Activated effector memory CD4-positive, alpha-beta T cell treated with Interleukin-2 at 50 U/mL for 16 hours (primary cell): ENCODE measurements around the gene EHBP1.

Experiments used
- DNase-seq: peaks from one replicate; pipeline ENCODE4 v3.0.0-alpha.2; 2020

EHBP1 gene

DNA sequence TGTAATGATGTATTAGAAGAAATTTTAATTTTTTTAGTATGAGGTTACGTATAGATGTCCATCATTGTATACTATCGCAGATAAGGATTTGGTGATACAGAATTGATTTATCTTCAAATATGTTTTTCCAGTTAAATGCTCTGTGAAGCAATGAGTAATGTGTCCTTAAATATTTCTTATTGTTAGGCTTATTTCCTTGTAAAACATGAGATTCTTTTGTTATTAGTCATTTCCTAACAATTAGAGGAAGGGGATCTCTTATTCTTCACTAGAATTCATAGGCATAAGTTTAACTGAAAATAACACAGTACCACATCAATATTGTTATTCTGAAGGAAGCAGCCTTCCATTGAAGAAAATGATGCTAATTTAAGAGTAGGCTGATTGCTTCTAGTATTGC, 329.7 kb downstream of the EHBP1 start:
- no peak for DNase-seq

DNA sequence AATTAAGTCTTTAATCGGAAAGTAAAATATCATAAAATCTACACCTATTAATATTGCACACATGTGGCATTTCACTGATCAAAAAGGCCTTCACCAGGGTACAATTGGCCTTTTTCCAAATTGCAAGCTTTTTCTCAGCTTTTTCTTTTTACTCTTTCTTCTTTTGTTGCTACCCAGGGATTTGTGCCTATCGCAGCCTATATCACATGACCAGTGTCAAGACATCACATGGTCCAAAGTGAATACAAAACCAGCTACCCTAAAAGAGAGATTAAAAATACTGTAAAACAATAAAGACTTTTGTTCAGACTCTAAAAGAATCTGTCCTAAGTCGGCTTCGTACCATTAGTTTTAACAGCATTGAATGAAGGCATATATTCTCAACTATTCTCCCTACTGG, 330.1 kb downstream of the EHBP1 start:
- DNase-seq, result no peak

DNA sequence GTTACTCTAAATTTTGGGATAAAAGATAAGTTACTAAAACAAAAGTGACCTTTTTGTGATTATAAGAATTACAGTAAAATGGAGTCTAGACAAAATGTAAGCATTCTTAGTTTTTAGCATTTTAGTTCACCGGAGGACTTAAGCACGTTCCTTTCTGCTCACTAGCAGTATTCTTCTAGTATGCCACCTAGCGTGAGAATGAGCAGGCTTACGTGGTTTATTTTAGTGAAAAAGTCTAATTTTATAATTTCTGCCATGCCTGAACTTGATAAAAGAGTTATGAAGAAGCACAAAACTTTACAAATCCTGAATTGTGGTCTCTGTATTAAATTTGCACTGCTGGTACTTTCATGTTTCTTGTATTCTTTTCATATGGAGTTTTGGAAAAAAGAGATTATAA, 332.5 kb downstream of the EHBP1 start:
- DNase-seq, result no peak

DNA sequence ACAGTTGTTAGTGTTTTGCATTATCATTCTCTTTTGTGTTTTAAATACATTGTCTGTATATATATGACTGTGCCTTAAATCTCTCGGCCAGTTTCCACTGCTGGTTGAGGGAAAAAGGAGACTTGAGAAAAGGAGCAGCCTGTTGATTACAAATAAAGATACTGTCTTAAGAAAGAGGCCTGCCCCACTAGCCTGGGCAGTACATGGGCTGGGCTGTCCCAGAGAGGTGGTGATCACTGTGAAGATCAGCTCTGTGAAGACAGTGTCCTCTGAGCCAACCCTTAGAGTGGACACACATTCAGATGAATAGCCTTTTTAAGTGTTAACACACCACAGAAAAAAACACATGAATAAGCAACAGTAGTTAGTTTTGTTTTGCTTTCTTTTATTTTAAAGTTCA, 335.1 kb downstream of the EHBP1 start:
- DNase-seq, result no peak

DNA sequence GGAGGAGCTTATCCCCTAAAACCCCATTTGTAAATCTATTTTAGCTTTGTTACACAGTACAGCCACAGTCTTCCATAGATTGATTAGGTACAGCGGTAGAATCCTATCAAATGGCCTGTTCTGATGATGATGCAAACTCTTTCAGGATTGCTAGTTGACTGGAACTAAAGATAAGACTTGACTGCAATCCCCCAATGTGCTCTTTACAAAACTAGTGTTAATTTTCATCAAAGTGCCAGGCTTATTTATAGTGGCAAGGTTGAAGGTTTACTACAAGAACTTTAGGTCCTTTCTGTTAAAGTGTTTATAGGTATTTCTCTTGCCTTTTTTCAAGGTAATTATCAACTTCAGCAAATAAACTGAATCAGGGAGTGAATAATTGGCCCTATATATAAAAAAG, 336.1 kb downstream of the EHBP1 start:
- no peak for DNase-seq

DNA sequence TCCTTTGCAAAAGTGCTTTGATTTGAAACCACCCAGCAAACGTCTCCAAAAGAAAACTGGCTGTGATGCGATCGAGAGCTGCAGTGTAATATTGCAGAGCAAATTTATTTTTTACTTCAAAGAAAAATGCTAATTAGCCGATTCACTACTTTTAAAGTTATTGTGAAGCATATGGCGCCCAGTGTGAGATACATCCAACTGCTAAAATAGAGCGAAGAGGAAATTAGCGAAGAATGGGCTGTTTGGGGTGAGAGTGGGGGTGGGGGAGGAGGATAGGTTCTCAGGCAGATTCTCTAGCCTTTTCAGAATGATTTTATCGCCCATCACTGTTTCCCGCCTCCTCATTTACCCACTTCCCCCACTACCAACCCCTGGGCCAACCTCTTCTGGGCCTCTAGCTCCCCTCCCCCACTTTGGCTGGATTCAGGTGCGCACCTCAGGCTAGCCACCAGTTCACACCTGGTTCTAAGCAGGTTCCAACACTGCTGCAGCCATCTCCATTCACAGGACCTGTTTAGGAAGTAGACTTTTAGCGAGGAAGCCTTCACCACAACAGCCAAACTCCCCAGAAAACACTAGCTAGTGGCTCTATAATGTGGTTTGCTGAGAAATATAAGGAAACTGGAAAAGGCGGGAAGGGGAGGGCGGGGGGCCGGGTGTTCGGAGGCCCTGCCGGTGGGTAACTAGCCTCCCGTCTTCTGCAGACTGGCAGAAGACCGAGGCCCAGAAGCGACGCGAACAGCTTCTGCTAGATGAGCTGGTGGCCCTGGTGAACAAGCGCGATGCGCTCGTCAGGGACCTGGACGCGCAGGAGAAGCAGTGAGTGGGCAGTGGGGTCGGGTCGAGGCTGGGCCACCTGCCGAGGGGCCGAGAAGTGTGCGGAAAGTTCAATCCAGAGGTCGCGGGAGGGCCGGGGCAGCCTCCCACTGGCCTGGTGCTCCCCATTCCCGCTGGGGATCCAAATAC, 339.1 kb downstream of the EHBP1 start:
- no peak for DNase-seq

DNA sequence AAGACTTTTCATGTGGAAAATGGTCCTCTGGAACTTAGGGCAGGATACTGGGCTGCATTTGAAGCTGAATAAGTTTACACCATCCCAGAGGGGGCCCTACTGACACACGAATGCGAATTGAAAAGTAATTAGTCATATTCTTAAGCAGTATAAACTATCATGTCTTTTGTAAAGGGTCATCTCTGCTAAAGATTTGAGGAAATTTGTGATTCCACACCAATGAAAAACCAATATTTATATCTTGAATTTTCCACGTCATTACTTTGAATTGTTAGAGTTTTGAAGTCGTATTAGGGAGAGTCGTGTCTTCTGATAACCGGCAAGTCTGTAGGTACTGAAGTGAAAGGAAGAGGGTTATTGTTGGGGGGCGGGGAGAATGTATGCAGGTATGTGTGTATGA, 341.0 kb downstream of the EHBP1 start:
- no peak for DNase-seq

DNA sequence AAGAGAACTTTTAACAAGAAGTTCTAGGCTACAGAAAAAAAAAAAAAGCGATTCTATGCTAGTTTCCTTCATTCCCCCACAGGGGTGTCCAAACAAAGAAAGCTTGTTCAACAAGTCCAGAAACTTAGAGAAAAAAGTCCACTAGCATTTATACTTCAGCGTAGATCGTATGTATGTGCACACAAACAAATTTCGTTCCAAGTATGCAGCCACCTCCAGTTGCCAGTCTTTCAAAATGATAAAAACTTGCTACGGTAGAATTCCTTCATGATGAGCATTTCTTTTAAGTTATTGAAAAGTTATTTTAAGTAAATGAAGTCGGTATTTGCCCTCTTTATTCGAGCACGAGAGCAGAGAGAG, 341.4 kb downstream of the EHBP1 start:
- DNase-seq, result no peak

DNA sequence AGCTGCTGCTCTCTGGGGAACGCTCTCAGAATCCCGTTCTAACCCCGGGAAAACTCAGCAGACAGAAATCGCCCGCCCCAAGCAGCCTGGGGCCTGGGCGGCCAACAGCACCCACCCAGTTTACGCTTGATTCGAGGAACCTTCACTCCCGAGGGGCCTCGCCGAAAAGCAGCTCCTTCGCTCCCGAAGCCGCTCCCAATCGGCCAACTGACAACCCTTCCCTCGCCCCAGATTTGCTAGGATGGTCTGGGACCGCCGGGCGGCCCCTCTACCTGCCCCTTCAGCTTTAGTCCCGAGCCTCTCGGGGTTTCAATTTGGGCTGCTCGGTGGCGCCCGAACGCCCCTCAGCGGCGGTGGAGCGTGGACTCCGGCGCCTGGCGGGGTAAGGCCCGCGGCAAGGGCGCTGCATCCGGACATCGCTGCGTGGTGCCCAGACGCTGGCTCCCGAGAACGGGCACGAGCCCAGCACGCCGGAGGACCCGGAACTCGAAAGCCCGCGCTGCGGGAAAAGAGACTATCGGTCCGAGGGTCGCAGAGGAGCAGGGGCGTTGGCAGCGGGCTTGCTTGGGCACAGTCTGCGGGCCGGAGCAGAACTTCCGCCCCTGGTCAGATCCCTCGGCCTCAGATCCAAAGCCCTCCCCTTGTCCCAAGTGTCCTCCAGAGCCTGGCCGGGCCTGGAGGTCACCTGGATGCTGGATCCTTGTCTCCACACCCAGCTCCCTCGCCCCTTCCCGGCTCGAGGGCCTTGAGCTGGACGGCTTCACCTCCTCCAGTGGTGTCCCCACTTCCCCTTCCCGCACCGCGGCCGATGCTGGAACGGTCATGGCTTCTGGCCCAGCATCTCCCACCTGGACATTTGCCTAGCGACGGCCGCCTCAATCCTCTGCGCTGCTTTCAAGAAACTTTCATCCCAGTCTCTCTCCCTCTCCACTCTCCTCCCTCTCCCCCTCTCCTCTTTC, 342.1 kb downstream of the EHBP1 start:
- no peak for DNase-seq

DNA sequence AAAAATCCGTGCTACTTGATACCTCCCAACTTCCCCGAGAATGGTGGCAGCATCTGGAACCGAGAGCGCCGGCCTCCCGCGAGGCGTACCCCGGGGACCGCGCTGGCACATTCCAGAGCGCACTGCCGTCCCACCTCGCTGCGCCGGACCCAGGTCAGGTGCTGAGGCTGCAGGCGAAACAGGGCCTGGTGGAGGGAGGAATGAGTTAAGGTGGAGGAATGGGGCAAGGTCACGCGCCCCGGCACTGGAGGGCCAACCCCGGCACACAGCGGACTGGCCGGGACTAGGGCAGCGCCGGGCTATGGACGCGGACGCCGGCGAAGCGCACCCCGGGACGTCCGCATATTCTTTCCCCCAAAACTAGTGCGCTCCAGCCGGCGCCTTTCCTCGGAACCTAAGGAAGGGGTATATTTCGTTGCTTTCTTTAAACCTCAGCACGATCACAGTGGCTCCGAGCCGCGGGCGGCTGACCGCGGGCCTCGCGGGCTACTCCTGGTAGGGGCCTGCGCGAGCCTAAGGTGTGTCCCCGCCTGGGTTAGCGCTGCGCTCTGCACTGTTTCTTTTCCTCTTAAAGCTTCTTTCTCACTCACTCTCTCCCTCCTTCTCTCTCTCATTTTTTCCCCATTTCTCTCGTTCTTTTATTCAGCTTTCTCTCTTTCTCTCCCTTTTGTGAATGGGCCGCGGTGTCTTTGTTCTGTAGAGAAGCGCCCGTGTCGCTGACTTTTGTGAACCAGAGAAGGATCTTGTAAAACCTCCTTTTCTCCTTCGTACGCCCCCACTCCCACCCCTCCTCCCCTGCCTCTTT, 343.1 kb downstream of the EHBP1 start:
- no peak for DNase-seq

DNA sequence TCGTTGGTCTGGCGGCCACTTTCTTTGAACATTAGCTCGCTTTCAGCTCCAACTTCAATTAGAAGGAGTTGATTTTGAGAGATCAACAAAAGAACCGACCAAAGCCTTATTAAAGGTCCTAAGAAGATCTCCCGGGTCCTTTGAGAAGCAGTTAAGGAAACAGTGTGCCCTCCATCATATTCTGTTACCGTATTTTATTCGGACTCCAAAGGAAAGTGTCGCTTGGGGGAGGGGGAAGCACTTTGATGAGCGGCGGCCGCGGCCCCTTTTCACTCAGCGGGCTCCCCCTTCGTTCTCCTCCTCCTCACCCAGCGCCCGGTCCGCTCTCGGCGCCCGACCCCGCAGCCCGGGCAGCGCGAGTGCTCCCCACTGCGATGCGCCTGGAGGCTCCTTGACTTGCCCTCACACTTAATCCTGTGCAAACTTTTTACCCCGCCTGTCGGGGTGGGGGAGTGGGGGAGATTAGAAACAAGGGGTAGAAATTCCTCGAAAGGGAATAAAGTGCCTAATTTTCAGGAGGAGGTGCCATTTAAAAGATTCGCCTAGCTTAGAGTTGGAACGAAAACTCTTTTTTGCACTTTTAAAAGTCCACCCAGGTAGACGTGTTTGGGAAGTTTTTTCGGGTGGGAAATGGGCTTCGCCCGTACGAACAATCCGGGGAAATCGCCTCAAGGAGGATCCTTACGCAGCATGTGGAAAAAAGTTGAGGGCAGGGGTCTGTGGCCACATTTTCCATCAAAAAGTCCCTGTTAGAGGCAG, 343.9 kb downstream of the EHBP1 start:
- DNase-seq, result no peak

DNA sequence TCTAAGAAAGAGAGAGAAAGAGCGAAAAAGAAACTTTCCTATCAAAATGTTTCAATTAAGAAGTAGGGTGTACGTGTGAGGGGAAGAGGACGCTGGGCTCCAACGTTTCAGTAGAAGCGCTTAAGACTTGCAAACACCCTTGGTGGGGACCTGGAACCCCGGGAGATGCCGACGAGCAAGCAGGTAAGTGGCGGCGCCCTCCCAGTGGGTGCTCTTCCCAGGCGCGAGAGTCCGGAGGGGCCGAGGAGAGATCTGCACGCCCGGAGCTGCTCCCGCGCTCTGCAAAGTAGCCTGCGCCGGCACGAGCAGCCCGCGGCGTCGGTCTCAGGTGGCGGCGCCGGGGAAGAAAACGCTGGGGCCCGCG, 344.4 kb downstream of the EHBP1 start:
- DNase-seq, result no peak

DNA sequence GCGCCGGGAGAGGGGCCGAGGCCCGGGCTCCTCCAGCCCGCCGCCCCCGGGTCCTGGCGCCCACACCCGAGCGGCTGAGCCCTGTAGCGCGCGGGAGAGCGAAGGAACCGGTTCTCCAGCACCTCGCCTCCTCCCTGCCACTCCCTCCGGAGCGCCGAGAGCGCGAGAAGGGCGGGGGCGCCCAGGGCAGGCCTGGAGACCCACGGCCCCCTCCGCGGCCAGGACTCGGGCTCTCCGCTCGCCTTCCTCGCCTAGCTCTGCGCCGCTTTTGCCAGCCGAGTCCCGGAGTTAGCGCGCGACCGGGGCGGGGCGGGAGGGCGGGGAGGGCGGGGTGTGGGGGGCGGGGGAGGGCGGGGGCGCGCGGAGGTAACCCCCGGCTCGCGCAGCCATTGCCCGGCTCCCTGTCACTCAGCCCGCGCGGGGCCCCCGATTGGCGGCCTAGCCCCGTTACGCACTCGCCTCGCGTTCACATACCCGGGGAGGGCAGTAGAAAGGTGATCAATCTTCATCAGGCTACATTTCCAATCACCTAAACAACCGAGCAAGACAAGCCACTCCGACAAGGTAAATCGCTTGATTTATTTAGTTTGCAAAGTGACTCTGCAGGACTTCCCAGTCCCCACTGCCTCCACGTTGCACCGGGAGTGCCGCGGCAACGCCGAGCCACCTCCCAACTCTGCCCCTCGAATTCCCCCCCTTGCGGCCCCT, 345.0 kb downstream of the EHBP1 start, which contains the start of gene OTX1:
OTX1 (plus strand) TSS at position 497 of the 708 bp plus-strand sequence. CDS start 2,161 bp downstream, outside the sequence.
- DNase-seq, result no peak

DNA sequence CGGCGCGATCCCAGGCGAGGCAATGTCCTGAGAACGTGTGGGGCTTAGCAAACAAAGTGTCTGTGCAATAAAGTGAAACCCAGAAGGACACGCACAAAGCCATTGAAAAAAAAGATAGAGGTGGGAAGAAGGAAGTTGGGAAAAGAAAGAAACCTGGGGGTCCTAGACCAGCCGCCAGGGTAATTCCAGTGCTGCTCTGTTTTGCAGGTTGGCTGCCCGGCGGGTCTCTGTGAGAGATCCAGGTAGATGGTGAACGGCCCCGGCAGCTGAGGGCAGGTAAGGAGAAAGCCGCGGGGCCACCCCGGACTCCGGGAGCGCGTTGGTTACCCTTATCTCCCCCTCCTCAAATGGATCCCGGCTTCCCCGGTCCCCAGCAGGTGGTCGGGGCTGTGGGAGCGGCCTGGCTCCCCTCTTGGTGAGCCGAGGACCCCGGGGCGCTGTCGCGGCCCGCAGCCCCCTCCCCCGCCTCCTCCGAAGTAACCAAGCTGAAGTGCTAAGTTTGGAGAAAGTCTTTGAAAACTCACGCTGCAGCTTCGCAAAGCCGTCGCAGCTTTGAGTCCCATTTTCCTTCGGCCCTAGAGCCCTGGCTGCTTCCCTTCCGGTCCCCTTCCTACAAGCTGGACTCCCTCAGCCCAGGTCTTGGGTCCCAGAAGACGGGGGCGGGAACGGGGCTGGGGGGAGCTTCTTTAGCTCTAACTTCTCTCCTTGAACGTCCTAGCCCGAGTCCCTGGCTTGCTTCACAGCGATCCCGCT, 345.7 kb downstream of the EHBP1 start:
- no peak for DNase-seq

DNA sequence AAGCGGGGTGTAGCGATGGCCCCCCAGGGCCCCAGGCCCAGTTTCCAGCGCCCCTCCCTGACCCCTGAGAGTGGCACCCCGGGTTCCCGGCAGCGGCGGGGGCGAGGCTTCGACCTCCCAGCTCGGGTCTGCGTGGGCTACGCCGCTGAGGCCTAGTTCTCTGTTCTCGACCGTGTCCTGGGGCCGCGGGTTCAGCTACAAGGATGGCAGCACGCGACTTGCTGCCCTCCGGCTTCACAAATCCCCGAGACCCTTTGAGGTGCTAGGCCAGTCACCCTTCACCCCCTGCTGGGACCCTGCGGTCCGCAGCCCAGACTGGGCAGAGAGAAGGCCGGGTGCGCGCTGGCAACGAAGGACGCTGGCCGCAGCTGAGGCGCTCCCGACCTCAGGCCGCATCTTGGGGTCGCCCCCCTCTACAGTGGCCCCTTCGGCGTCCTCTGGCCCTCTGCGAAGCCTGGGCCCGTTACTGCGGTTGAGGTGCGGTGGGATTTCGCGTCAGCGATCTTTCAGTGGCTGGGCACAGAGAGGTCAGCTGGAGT, 346.4 kb downstream of the EHBP1 start:
- DNase-seq, result no peak

DNA sequence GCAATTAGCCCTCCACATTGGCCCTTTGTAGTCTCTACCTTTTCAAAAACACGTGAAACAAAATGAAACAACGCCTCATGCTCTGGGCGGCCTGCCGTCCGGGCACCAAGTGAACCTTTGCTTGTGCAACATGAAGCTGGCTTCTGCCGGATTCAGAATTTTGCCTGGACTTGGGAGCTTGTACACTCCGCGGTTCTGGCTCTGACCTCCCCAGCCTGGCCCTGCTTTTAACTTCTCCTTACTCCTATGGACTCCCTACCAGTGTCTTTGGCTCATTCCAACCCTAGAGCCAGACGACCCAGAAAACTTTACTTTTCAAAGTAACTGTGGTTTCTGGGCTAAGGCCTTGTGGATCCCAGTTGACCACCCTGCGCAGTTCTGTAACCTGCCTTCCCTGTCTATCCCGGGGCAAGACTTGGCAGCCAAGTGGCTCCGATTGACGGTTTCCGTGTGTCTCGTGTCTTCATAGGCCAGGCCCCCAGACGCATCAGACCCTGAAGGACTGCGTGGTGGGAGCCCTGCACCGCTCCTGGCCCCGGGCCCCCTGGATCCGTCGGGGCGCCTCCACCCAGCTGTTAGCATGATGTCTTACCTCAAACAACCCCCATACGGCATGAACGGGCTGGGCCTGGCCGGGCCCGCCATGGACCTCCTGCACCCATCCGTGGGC, 347.0 kb downstream of the EHBP1 start:
- no peak for DNase-seq

DNA sequence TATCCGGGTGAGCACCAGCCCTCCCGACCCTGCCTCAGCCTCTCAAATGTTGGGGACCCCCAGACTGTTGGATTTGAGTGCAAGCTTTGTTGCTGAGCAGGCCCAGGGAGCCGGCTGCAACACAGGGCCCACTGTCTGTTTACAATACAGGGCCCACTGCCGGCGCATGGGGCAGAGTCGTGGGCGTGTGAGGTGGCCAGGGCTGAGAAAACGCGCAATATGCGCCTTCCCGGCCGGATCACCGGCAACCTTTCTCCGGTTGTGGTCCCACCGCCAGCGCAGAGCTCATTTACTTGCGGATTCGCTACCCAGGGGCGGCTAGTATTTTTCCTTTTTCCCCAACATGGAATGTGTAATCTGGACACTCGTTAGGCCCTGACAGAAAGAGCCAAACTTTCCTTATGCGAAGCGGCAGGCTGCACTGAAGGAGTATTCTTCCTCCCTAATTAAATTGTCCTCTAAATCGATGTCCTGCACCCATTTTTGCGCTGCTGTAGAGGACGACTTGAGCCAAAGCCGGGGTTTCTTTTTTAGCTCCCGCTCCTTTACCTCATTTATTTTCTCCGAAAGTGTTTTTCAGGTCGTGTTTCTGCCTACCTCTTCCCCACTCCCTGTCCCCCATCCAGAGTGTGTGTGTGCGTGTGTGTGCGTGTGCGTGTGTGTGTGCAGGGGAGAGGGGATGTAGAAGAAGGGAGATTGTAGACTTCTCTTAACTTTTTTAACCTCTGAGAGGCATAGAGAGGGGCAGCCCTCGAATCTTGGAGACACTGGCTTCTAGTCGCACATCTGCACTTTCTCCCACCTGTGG, 347.8 kb downstream of the EHBP1 start:
- DNase-seq, result no peak

DNA sequence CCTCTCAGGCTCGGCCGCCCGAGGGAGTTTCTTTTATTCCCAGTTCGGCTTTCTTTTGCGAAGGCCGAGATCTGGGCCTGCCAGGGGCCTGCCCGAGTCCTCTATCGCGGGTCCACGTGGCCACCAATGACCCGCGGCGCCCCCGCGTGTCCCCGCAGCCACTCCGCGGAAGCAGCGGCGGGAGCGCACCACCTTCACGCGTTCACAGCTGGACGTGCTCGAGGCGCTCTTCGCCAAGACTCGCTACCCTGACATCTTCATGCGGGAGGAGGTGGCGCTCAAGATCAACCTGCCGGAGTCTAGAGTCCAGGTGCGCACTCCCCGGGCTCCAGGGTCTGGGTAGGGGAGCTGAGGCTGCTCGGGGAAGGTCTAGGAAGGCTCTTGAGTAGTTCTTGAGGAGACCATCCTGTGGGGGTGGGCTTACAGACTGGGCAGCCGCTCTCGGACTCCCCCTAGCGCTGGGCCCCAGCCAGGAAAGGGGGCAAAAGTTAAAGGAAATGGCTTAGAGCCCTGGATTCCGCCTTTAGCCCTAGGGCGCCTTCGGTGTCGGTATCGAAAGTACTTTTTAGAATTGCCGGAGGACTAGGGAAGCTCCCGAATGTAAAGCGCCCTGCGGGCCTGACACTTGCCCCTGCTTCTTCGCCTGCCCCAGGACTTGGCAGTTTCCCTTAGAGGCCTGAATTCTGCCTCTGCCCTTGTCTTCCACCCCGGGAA, 348.5 kb downstream of the EHBP1 start:
- no peak for DNase-seq
